Naive thymus-derived CD4-positive, alpha-beta T cell (primary cell): ENCODE measurements around the gene SLC25A39. TPM values are rescaled to one million over a fixed set of nuclear protein-coding genes. Genes with fewer than 3 reads are reported as not detected.

Source experiments
- ATAC-seq: fragments of 150-1000 bp; cut with Tn5 transposase; 2 replicates; pipeline ENCODE4 v1.10.0; 2021; ENCODE audit warnings: mild to moderate bottlenecking, moderate library complexity
- CTCF ChIA-PET: fragments of 350-600 bp; sonication (Branson Sonifier 250); formaldehyde crosslinking; loops from one replicate; lab custom pipeline; 2021; ENCODE audit warnings: antibody characterized with exemption; lab: Charles Lee
- POLR2A ChIA-PET: fragments of 350-600 bp; sonication (Branson Sonifier 250); formaldehyde crosslinking; loops from one replicate; lab custom pipeline; 2021; ENCODE audit warnings: antibody characterized with exemption, inconsistent platforms; lab: Charles Lee
- DNase-seq, 9 donors: peaks; one replicate each; pipeline versions ENCODE4 v3.0.0 to v3.0.0-alpha.2; 2020 to 2022; ENCODE audit warnings: mixed read lengths in 1 of 9
- H3K27ac ChIP-seq: one replicate; pipeline ENCODE4 v1.7.0; 2013; ENCODE audit warnings: mild to moderate bottlenecking, low read depth, low read length, moderate library complexity
- H3K27me3 ChIP-seq, 2 donors: one replicate each; pipeline ENCODE4 v1.7.0; 2013; ENCODE audit warnings: low read length in 2 of 2, mild to moderate bottlenecking in 2 of 2, moderate library complexity in 2 of 2; ENCODE audit not compliant: control insufficient read depth in 2 of 2, insufficient read depth in 2 of 2
- H3K36me3 ChIP-seq, 3 experiments: 1 replicate in 2 of 3; 2 replicates in 1 of 3; pipeline ENCODE4 v1.7.0; 2013; ENCODE audit warnings: low read length in 3 of 3, mild to moderate bottlenecking in 3 of 3, moderate library complexity in 1 of 3; ENCODE audit not compliant: insufficient read depth in 3 of 3, control insufficient read depth in 2 of 3
- H3K4me1 ChIP-seq, 2 donors: one replicate each; pipeline ENCODE4 v1.7.0; 2013; ENCODE audit warnings: low read length in 2 of 2, mild to moderate bottlenecking in 2 of 2, moderate library complexity in 1 of 2; ENCODE audit not compliant: control insufficient read depth in 2 of 2, insufficient read depth in 2 of 2
- H3K4me3 ChIP-seq: 2 replicates; pipeline ENCODE4 v1.7.0; 2013; ENCODE audit warnings: mild to moderate bottlenecking, low read length
- H3K9me3 ChIP-seq, 3 experiments: 1 replicate in 2 of 3; 2 replicates in 1 of 3; pipeline ENCODE4 v1.7.0; 2013; ENCODE audit warnings: low read length in 3 of 3; ENCODE audit not compliant: control insufficient read depth in 2 of 3
- H3K27ac Mint-ChIP-seq, 9 donors: one replicate each; pipeline ENCODE4 v1.8.0; 2020 to 2022; ENCODE audit warnings: mixed read lengths in 9 of 9, mild to moderate bottlenecking in 8 of 9, moderate library complexity in 5 of 9, inconsistent platforms in 2 of 9
- H3K27me3 Mint-ChIP-seq, 5 donors: one replicate each; pipeline ENCODE4 v1.8.0; 2021 to 2022; ENCODE audit warnings: mixed read lengths in 5 of 5, mild to moderate bottlenecking in 1 of 5
- H3K36me3 Mint-ChIP-seq, 5 donors: one replicate each; pipeline ENCODE4 v1.8.0; 2020 to 2022; ENCODE audit warnings: mixed read lengths in 5 of 5, mild to moderate bottlenecking in 3 of 5, inconsistent platforms in 1 of 5
- H3K4me1 Mint-ChIP-seq, 7 donors: one replicate each; pipeline ENCODE4 v1.8.0; 2020 to 2022; ENCODE audit warnings: mixed read lengths in 7 of 7, mild to moderate bottlenecking in 3 of 7, inconsistent platforms in 1 of 7
- H3K4me3 Mint-ChIP-seq, 10 donors: one replicate each; pipeline ENCODE4 v1.8.0; 2020 to 2022; ENCODE audit warnings: mild to moderate bottlenecking in 10 of 10, mixed read lengths in 10 of 10, moderate library complexity in 6 of 10, inconsistent platforms in 2 of 10
- H3K9me3 Mint-ChIP-seq, 11 donors: one replicate each; pipeline ENCODE4 v1.8.0; 2020 to 2022; ENCODE audit warnings: mixed read lengths in 11 of 11, mild to moderate bottlenecking in 4 of 11, inconsistent platforms in 1 of 11, moderate library complexity in 1 of 11
- intact Hi-C, 2 donors: fragments of 100-400 bp; cut with micrococcal nuclease; formaldehyde crosslinking; loops; one replicate each; pipeline ENCODE4 v1.15.1; 2023
- polyA plus RNA-seq, 2 donors: library from polyadenylated mRNA; unstranded; fragments of 300-500 nt; fragmentation: Illumina TruSeq; gene quantifications; one replicate each; pipeline ENCODE4 v1.2.3, GENCODE V29; 2021
- total RNA-seq, 6 experiments: library from RNA in 5 of 6; stranded (reverse) in 5 of 6; gene quantifications; 1 replicate in 5 of 6; 2 replicates in 1 of 6; pipeline ENCODE4 v1.2.3 and lab custom pipeline; 2021 to 2026

The SLC25A39 gene
- total and polyA plus RNA-seq, 7 experiments from 2014 or later, result 75.4 to 155 (median 104) TPM

DNA sequence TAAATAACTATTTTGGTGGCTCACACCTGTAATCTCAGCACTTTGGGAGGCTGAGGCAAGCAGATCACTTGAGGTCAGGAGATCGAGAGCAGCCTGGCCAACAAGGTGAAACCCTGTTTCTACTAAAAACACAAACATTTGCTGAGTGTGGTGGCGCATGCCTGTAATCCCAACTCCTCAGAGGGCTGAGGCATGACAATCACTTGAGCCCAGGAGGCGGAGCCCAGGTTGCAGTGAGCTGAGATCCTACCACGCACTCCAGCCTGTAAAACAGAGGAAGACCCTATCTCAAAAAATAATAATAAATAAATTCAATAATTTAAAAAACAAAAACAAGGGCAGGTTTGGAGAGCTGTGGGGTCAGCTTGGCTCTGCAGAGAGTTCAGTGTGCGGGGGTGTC, 51.0 kb downstream of the SLC25A39 start:
- POLR2A ChIA-PET, result interaction anchor here (0.7 kb wide), 1 partner anchor 17 kb away, joined by 4 read pairs; no protein-coding TSS in a partner anchor
- intact Hi-C loops, result no loop called here
- H3K9me3 Mint-ChIP-seq, result no peaks in the 10 kb centered on the region
- no peak for DNase-seq
- no peak for ATAC-seq
- H3K4me3 ChIP-seq, result no peak overlapping the region
- no peaks in the 10 kb centered on the region for H3K36me3 ChIP-seq
- H3K27me3 ChIP-seq, result no peaks in the 10 kb centered on the region
- H3K9me3 ChIP-seq, result no peaks in the 10 kb centered on the region
- H3K36me3 Mint-ChIP-seq, result no peaks in the 10 kb centered on the region
- peaks cover 0 to 19% (median 0%) of the 10 kb centered on the region in 5 donors for H3K27me3 Mint-ChIP-seq
- peaks cover 0 to 2% (median 0%) of the 10 kb centered on the region in 7 donors for H3K4me1 Mint-ChIP-seq
- H3K27ac ChIP-seq, result no peak overlapping the region
- CTCF ChIA-PET, result interaction anchor here (0.7 kb wide), 1 partner anchor 981 kb away, joined by 6 read pairs; no protein-coding TSS in a partner anchor
- H3K27ac Mint-ChIP-seq, result no peak overlapping the region
- no peaks in the 10 kb centered on the region for H3K4me1 ChIP-seq
- no peak overlapping the region for H3K4me3 Mint-ChIP-seq

- ATAC-seq, result no peak
- Histone ChIP-seq H3K4me1 (no peaks in the 10 kb centered on the region), H3K36me3 (no peaks in the 10 kb centered on the region), H3K9me3 (no peaks in the 10 kb centered on the region), H3K27ac (no peak overlapping the region), H3K27me3 (no peaks in the 10 kb centered on the region), H3K4me3 (no peak overlapping the region)
- H3K36me3 Mint-ChIP-seq, result no peaks in the 10 kb centered on the region
- no peak overlapping the region for H3K27ac Mint-ChIP-seq
- H3K4me1 Mint-ChIP-seq, result peaks cover 0 to 4% (median 0%) of the 10 kb centered on the region in 7 donors
- no peaks in the 10 kb centered on the region for H3K9me3 Mint-ChIP-seq
- no peak for DNase-seq
- ChIA-PET CTCF (no interaction called here), POLR2A (interaction anchor here (0.7 kb wide), 1 partner anchor 17 kb away, joined by 4 read pairs; no protein-coding TSS in a partner anchor)
- H3K27me3 Mint-ChIP-seq, result peaks cover 0 to 14% (median 0%) of the 10 kb centered on the region in 5 donors
- intact Hi-C loops, result no loop called here
- H3K4me3 Mint-ChIP-seq, result no peak overlapping the region
These were observed 51.7 kb downstream of the SLC25A39 start for GRCh38 chr17:44272954-44273353.

GRCh38 chr17:44272321-44272951, 52.2 kb downstream of the SLC25A39 start:
- Mint-ChIP-seq H3K27ac (no peak overlapping the region), H3K36me3 (no peaks in the 10 kb centered on the region), H3K4me1 (peaks cover 0 to 4% (median 0%) of the 10 kb centered on the region in 7 donors), H3K4me3 (no peak overlapping the region), H3K27me3 (peaks cover 0 to 13% (median 0%) of the 10 kb centered on the region in 5 donors), H3K9me3 (no peaks in the 10 kb centered on the region)
- ChIA-PET CTCF (no interaction called here), POLR2A (no interaction called here)
- Histone ChIP-seq H3K27me3 (no peaks in the 10 kb centered on the region), H3K36me3 (no peaks in the 10 kb centered on the region), H3K4me1 (no peaks in the 10 kb centered on the region), H3K9me3 (no peaks in the 10 kb centered on the region), H3K4me3 (no peak overlapping the region), H3K27ac (no peak overlapping the region)
- ATAC-seq (no peak), DNase-seq (no peak)
- intact Hi-C loops, result no loop called here

Other genes with a start within 250 kb of the SLC25A39 start
- 100 to 1,000 TPM in 1 of 5 experiments, 10 to 100 TPM in 4; 15.2 to 106 (median 70.9) TPM for gene HDAC5, start 201.2 kb downstream of the SLC25A39 start, total RNA-seq
- gene HDAC5, start 201.2 kb downstream of the SLC25A39 start, polyA plus RNA-seq, result 10 to 100 TPM; 18.3 to 41.9 TPM
- 10 to 100 TPM in 1 of 5 experiments, 1 to 10 TPM in 2, under 1 TPM in 2; 0.76 to 12.3 (median 2.1) TPM for gene HROB, start 182.9 kb downstream of the SLC25A39 start, total RNA-seq
- gene HROB, start 182.9 kb downstream of the SLC25A39 start, polyA plus RNA-seq, result under 1 TPM; 0.26 to 0.48 TPM
- gene ASB16, start 154.1 kb downstream of the SLC25A39 start, total RNA-seq, result under 1 TPM in 1 of 5 experiments, not detected in 4; 0.34 TPM
- gene ASB16, start 154.1 kb downstream of the SLC25A39 start, polyA plus RNA-seq, result under 1 TPM in 1 of 2 donors, not detected in 1; 0.08 TPM
- gene TMUB2, start 137.9 kb downstream of the SLC25A39 start, total RNA-seq, result 10 to 100 TPM; 34.9 to 56.0 (median 41.6) TPM
- gene TMUB2, start 137.9 kb downstream of the SLC25A39 start, polyA plus RNA-seq, result 10 to 100 TPM; 21.8 to 24.4 TPM
- gene ATXN7L3, start 124.9 kb downstream of the SLC25A39 start, total RNA-seq, result 100 to 1,000 TPM in 4 of 5 experiments, 10 to 100 TPM in 1; 93.5 to 130 (median 124) TPM
- gene ATXN7L3, start 124.9 kb downstream of the SLC25A39 start, polyA plus RNA-seq, result 10 to 100 TPM; 10.5 to 18.1 TPM
- 100 to 1,000 TPM; 126 to 303 (median 175) TPM for gene UBTF, start 105.1 kb downstream of the SLC25A39 start, total RNA-seq
- 10 to 100 TPM; 49.0 to 84.7 TPM for gene UBTF, start 105.1 kb downstream of the SLC25A39 start, polyA plus RNA-seq
- gene SLC4A1, start 56.7 kb downstream of the SLC25A39 start, total RNA-seq, result under 1 TPM in 1 of 5 experiments, not detected in 4; 0.15 TPM
- gene SLC4A1, start 56.7 kb downstream of the SLC25A39 start, polyA plus RNA-seq, result not detected
- gene RUNDC3A, start 16.2 kb downstream of the SLC25A39 start, total RNA-seq, result under 1 TPM in 2 of 5 experiments, not detected in 3; 0.08 to 0.22 TPM
- not detected for gene RUNDC3A, start 16.2 kb downstream of the SLC25A39 start, polyA plus RNA-seq
- 100 to 1,000 TPM in 1 of 5 experiments, 10 to 100 TPM in 4; 49.5 to 374 (median 52.2) TPM for gene GRN, start 20.5 kb upstream of the SLC25A39 start, total RNA-seq
- 10 to 100 TPM; 52.2 to 58.7 TPM for gene GRN, start 20.5 kb upstream of the SLC25A39 start, polyA plus RNA-seq
- under 1 TPM; 0.24 to 0.78 (median 0.39) TPM for gene FAM171A2, start 39.0 kb upstream of the SLC25A39 start, total RNA-seq
- gene FAM171A2, start 39.0 kb upstream of the SLC25A39 start, polyA plus RNA-seq, result under 1 TPM; 0.11 to 0.16 TPM
- gene ITGA2B, start 64.8 kb upstream of the SLC25A39 start, total RNA-seq, result 10 to 100 TPM in 1 of 5 experiments, 1 to 10 TPM in 1, under 1 TPM in 3; 0.43 to 19.7 (median 0.67) TPM
- not detected for gene ITGA2B, start 64.8 kb upstream of the SLC25A39 start, polyA plus RNA-seq
- gene GPATCH8, start 178.6 kb upstream of the SLC25A39 start, total RNA-seq, result 10 to 100 TPM; 45.0 to 88.5 (median 82.9) TPM
- 10 to 100 TPM; 40.2 to 59.1 TPM for gene GPATCH8, start 178.6 kb upstream of the SLC25A39 start, polyA plus RNA-seq
- gene FZD2, start 232.7 kb upstream of the SLC25A39 start, total RNA-seq, result 1 to 10 TPM in 1 of 5 experiments, under 1 TPM in 2, not detected in 2; 0.16 to 1.7 (median 0.19) TPM
- gene FZD2, start 232.7 kb upstream of the SLC25A39 start, polyA plus RNA-seq, result under 1 TPM in 1 of 2 donors, not detected in 1; 0.13 TPM